Stimulated activated naive CD8-positive, alpha-beta T cell treated with anti-CD3 and anti-CD28 coated beads, Interleukin-15, Interleukin-2, amounts not matched to agents 100 ng/mL and 50 ng/mL, for 24 hours (primary cell): ENCODE data around the gene NRN1L.

Source experiments
- H3K27ac Mint-ChIP-seq: one replicate; pipeline ENCODE4 v1.8.0; 2021; ENCODE audit warnings: mild to moderate bottlenecking, mixed read lengths
- H3K27me3 Mint-ChIP-seq: one replicate; pipeline ENCODE4 v1.8.0; 2021; ENCODE audit warnings: mixed read lengths
- H3K36me3 Mint-ChIP-seq: one replicate; pipeline ENCODE4 v1.8.0; 2021; ENCODE audit warnings: low read depth, mixed read lengths
- H3K4me1 Mint-ChIP-seq: one replicate; pipeline ENCODE4 v1.8.0; 2021; ENCODE audit warnings: low read depth, mixed read lengths
- H3K4me3 Mint-ChIP-seq: one replicate; pipeline ENCODE4 v1.8.0; 2021; ENCODE audit warnings: mild to moderate bottlenecking, mixed read lengths
- H3K9me3 Mint-ChIP-seq: one replicate; pipeline ENCODE4 v1.8.0; 2021; ENCODE audit warnings: mixed read lengths

Gene NRN1L

DNA sequence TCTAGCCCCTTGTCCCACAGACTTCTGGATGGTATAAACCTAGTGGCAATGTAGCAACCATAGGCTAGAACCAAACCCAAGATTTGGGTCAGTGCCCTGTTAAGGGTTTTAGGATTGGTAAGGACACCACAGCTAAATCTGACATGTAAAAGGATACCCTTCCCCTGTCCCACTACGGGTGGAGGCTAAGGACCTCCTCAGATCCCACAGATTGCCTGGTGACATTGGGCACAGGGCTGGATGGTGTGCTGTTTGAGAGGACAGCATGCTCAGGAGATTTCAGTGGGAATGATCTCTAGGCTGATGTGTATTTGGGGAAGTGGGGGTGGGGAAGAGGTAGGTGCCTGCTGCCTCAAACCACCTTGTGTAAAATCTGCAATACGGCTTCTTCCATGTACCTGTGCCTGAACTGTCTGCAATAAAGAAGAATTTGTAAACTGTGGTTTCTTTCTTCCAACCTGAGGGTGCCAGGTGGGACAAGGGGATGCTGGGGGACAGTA, 12.5 kb upstream of the NRN1L start:
- Mint-ChIP-seq H3K27ac (peak overlapping the region; percentile 61), H3K4me3 (peak overlapping the region; percentile 87), H3K4me1 (peaks cover 26% of the 10 kb centered on the region), H3K27me3 (no peaks in the 10 kb centered on the region), H3K9me3 (no peaks in the 10 kb centered on the region), H3K36me3 (peaks cover 34% of the 10 kb centered on the region)

DNA sequence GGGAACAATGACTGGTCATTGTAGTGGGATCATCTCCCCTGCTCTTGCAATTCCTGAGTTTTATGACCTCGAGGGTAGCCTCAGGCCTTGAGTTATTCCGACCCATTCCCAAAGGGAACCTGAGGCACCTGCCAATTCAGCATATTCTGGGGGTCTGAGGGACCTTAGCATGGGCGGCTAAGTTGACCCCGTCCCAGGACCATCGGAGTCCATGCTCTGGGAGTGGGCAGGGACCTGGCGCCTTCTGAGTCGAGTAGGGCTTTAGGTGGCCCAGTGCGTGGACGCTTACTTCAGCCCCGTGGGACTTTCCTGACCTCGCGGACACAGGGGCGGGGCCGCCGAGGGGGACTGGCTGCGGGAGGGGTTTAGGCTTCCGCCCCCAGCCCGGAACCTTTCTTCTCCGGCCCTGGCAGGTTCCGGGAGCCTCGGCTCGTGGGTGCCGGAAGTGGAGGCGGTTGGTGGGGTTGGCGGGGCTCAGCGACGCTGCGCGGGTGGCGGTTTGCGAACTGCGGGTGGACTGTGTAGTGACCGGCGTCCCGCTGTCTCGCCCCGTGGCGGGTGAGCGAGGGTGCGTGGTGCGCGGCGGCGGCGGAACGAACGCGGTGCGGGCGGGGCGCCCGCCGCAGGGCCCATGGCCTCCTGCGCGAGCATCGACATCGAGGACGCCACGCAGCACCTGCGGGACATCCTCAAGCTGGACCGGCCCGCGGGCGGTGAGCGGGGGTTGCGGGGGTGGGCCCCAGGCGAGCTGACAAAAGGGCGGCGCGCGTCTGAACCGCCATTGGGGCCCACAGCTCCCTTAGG, 11.9 kb upstream of the NRN1L start, which contains the start of gene EDC4:
Gene EDC4, plus strand, starts transcription at position 422 of the 804 bp plus-strand sequence. Its CDS starts 210 bp downstream, at position 632.
- Mint-ChIP-seq H3K27me3 (no peaks in the 10 kb centered on the region), H3K4me3 (peak within 1 kb of the TSS; percentile 87), H3K36me3 (peaks cover 38% of the 10 kb centered on the region), H3K4me1 (peaks cover 26% of the 10 kb centered on the region), H3K27ac (peak within 1 kb of the TSS; percentile 77), H3K9me3 (no peaks in the 10 kb centered on the region)

DNA sequence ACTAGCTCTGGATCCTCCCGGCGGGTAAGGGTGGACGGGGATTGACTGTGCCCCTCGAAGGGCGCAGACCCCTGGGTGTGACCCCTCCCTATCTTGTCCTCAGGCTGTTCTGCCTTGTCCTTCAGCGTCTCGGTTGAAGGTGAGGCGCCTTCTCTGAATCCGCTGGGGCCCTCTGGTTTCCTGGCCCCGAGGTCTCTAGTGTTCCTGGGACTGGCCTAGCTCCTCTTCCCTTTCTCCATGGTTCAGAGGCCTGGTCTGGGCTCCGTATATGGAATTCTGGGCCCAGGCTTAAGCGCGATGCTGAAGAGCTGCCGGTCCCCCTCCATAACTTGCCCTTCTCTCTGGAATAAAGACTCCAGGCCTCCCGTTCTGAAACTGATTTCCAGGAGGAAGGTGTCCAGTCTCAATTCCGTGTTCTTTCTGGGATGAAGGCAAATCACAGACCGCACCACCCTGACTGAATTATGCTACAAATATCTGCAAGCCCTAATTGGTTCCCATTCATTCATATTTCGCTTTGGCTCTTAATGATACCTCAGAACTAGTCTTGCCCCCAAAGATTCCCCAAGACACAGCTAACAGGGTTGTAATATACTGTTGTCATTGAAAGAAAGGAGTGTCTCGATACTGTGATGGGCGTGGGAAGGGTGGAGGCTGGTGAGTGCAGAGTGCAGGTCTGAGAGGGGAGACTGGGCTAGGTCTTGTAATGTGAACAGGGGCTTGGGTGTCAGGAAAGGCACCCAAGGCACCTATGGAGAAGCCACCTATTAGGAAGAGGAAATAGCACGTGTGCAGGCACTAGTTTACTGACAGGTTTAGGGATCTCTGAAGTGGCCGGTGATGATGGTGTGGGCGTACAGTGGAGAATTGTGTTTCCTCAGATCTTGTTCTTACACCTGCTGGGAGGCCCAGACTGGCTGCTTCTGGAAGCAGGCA, 11.0 kb upstream of the NRN1L start:
- peaks cover 36% of the 10 kb centered on the region for H3K36me3 Mint-ChIP-seq
- no peaks in the 10 kb centered on the region for H3K9me3 Mint-ChIP-seq
- no peaks in the 10 kb centered on the region for H3K27me3 Mint-ChIP-seq
- H3K4me1 Mint-ChIP-seq = peaks cover 26% of the 10 kb centered on the region
- H3K27ac Mint-ChIP-seq = peak overlapping the region; percentile 77
- peak overlapping the region; percentile 87 for H3K4me3 Mint-ChIP-seq

DNA sequence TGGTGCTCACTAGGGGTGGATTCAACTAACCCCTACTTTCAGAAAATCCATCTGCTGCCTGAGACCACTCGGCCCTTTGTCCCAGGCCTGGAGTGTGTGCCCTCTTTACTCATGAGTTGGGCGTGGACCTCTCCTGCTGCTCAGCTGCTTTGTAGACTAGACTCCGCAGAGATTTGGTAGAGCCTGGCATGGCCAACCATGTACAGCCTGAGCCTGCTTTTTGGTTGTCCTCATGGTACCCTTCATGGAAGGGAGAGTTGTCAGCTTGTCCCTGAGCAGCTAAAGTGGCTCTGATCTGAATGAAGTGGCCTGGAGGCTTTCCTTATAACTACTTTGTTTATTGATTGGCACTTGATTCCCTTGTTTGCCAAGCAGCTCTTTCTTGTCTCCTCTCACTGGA, 10.3 kb upstream of the NRN1L start:
- Mint-ChIP-seq H3K9me3 (no peaks in the 10 kb centered on the region), H3K36me3 (peaks cover 43% of the 10 kb centered on the region), H3K27me3 (no peaks in the 10 kb centered on the region), H3K27ac (peak overlapping the region; percentile 77), H3K4me3 (peak overlapping the region; percentile 87), H3K4me1 (peaks cover 26% of the 10 kb centered on the region)

DNA sequence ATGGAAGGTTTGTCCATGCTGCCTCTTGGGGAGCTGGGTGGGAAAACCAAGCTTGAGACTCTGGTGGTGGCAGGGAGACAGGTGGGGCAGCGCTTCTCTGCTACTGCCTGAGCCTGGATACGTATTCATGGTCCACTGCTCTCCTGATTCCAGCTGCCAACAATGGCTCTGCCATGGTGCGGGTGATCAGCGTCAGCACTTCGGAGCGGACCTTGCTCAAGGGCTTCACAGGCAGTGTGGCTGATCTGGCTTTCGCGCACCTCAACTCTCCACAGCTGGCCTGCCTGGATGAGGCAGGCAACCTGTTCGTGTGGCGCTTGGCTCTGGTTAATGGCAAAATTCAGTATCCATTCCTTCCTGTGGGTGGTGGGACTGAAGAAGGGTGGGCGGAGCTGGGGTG, 7.6 kb upstream of the NRN1L start:
- no peaks in the 10 kb centered on the region for H3K9me3 Mint-ChIP-seq
- H3K4me1 Mint-ChIP-seq = peaks cover 26% of the 10 kb centered on the region
- no peak overlapping the region for H3K27ac Mint-ChIP-seq
- peaks cover 43% of the 10 kb centered on the region for H3K36me3 Mint-ChIP-seq
- no peaks in the 10 kb centered on the region for H3K27me3 Mint-ChIP-seq
- H3K4me3 Mint-ChIP-seq = no peak overlapping the region

DNA sequence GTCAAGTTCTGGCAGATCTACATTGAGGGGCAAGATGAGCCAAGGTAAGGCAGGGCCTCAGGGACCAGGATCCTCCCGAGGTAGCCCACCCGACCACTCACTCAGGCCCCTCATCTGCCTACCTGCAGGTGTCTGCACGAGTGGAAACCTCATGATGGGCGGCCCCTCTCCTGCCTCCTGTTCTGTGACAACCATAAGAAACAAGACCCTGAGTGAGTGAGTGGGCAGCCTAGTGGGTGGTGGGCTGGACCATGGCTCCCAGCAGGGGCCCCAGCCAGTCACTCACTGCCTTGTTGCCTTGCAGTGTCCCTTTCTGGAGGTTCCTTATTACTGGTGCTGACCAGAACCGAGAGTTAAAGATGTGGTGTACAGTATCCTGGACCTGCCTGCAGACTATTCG, 6.5 kb upstream of the NRN1L start:
- Mint-ChIP-seq H3K27me3 (no peaks in the 10 kb centered on the region), H3K4me3 (no peak overlapping the region), H3K27ac (no peak overlapping the region), H3K4me1 (peaks cover 22% of the 10 kb centered on the region), H3K36me3 (peaks cover 52% of the 10 kb centered on the region), H3K9me3 (no peaks in the 10 kb centered on the region)

DNA sequence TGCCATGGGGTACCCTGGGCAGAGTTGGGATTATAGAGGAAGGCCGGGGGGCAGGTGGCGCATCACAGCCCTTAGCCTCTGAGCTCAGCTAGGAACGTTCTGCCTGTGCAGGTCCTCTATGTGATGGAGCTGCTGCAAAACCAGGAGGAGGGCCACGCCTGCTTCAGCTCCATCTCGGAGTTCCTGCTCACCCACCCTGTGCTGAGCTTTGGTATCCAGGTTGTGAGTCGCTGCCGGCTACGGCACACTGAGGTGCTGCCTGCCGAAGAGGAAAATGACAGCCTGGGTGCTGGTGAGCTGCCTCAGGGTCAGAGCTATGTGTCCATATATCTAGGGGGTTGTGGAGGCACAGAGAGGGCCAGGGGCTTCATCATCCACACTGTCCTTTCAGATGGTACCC, 5.8 kb upstream of the NRN1L start:
- Mint-ChIP-seq H3K27ac (no peak overlapping the region), H3K36me3 (peaks cover 58% of the 10 kb centered on the region)

DNA sequence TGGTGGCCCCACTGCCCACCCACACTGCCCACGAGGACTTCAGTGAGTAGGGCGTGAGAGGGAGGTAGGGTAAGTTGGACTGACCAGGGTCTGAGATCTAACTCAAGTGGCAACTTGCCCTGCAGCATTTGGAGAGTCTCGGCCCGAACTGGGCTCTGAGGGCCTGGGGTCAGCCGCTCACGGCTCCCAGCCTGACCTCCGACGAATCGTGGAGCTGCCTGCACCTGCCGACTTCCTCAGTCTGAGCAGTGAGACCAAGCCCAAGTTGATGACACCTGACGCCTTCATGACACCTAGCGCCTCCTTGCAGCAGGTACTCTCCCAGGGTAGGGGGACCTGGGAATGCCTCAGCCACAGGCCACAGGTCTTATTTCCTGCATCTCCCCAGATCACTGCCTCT, 5.2 kb upstream of the NRN1L start:
- Mint-ChIP-seq H3K36me3 (peaks cover 61% of the 10 kb centered on the region), H3K4me3 (no peak overlapping the region), H3K4me1 (peaks cover 12% of the 10 kb centered on the region)

More for the DNA sequence above, 5.8 kb upstream of the NRN1L start:
- Mint-ChIP-seq H3K4me1 (peaks cover 18% of the 10 kb centered on the region), H3K4me3 (no peak overlapping the region), H3K9me3 (no peaks in the 10 kb centered on the region), H3K27me3 (no peaks in the 10 kb centered on the region)

DNA sequence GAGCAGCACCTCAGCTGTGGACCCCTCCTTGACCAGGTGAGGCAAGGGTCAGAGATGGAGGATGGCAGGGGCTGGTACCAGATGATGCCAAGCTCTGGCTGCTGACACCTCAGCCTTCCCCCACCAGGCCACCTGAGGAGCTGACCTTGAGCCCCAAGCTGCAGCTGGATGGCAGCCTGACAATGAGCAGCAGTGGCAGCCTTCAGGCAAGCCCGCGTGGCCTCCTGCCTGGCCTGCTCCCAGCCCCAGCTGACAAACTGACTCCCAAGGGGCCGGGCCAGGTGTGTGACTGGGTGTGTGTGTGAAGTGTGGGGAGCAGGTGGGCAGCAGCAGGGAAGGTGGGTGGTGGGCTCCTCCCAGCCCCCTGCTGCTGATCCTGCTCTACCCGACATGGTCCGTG, 4.7 kb upstream of the NRN1L start:
- H3K27ac Mint-ChIP-seq = no peak overlapping the region
- no peaks in the 10 kb centered on the region for H3K27me3 Mint-ChIP-seq
- H3K9me3 Mint-ChIP-seq = no peaks in the 10 kb centered on the region
- peaks cover 7% of the 10 kb centered on the region for H3K4me1 Mint-ChIP-seq
- no peak overlapping the region for H3K4me3 Mint-ChIP-seq
- peaks cover 63% of the 10 kb centered on the region for H3K36me3 Mint-ChIP-seq

More for the DNA sequence above, 5.2 kb upstream of the NRN1L start:
- Mint-ChIP-seq H3K27me3 (no peaks in the 10 kb centered on the region), H3K9me3 (no peaks in the 10 kb centered on the region), H3K27ac (no peak overlapping the region)

DNA sequence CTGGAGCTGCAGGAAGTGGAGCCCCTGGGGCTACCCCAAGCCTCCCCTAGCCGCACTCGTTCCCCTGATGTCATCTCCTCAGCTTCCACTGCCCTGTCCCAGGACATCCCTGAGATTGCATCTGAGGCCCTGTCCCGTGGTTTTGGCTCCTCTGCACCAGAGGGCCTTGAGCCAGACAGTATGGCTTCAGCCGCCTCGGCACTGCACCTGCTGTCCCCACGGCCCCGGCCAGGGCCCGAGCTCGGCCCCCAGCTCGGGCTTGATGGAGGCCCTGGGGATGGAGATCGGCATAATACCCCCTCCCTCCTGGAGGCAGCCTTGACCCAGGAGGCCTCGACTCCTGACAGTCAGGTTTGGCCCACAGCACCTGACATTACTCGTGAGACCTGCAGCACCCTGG, 4.1 kb upstream of the NRN1L start:
- Mint-ChIP-seq H3K4me1 (peaks cover under 1% of the 10 kb centered on the region), H3K4me3 (no peak overlapping the region), H3K9me3 (no peaks in the 10 kb centered on the region), H3K36me3 (peaks cover 63% of the 10 kb centered on the region), H3K27ac (no peak overlapping the region), H3K27me3 (no peaks in the 10 kb centered on the region)

DNA sequence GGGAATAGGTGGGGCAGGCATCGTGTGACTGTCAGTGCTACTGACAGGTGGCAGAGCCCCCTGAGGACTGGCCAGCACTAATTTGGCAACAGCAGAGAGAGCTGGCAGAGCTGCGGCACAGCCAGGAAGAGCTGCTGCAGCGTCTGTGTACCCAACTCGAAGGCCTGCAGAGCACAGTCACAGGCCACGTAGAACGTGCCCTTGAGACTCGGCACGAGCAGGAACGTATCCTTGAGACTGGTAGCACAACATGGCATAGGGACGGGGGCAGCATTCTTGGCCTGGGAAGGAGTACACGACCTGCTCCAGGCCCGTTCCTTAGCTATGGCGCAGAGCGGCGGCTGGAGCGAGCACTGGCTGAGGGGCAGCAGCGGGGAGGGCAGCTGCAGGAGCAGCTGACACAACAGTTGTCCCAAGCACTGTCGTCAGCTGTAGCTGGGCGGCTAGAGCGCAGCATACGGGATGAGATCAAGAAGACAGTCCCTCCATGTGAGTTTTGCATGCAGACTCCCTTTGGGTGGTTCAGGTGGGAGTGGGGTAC, 3.0 kb upstream of the NRN1L start:
- Mint-ChIP-seq H3K4me1 (no peaks in the 10 kb centered on the region), H3K9me3 (no peaks in the 10 kb centered on the region), H3K4me3 (no peak overlapping the region), H3K27me3 (no peaks in the 10 kb centered on the region), H3K27ac (no peak overlapping the region), H3K36me3 (peaks cover 57% of the 10 kb centered on the region)

DNA sequence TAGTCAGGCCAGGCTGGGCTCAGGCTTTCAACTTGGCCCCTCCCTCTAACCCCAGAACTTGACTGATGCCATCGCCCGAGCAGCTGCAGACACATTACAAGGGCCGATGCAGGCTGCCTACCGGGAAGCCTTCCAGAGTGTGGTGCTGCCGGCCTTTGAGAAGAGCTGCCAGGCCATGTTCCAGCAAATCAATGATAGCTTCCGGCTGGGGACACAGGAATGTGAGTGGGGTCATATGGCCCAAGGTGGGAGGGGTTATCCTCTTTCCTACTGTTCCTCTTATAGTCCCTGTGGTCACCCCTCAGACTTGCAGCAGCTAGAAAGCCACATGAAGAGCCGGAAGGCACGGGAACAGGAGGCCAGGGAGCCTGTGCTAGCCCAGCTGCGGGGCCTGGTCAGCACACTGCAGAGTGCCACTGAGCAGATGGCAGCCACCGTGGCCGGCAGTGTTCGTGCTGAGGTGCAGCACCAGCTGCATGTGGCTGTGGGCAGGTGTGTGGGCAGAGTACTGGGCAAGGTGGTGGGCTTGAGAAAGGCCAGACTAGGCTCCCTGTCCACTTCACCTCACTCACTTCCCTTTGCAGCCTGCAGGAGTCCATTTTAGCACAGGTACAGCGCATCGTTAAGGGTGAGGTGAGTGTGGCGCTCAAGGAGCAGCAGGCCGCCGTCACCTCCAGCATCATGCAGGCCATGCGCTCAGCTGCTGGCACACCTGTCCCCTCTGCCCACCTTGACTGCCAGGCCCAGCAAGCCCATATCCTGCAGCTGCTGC, 2.1 kb upstream of the NRN1L start:
- no peaks in the 10 kb centered on the region for H3K9me3 Mint-ChIP-seq
- H3K36me3 Mint-ChIP-seq = peaks cover 51% of the 10 kb centered on the region
- H3K27ac Mint-ChIP-seq = no peak overlapping the region
- H3K4me3 Mint-ChIP-seq = no peak overlapping the region
- H3K4me1 Mint-ChIP-seq = no peaks in the 10 kb centered on the region
- H3K27me3 Mint-ChIP-seq = no peaks in the 10 kb centered on the region

DNA sequence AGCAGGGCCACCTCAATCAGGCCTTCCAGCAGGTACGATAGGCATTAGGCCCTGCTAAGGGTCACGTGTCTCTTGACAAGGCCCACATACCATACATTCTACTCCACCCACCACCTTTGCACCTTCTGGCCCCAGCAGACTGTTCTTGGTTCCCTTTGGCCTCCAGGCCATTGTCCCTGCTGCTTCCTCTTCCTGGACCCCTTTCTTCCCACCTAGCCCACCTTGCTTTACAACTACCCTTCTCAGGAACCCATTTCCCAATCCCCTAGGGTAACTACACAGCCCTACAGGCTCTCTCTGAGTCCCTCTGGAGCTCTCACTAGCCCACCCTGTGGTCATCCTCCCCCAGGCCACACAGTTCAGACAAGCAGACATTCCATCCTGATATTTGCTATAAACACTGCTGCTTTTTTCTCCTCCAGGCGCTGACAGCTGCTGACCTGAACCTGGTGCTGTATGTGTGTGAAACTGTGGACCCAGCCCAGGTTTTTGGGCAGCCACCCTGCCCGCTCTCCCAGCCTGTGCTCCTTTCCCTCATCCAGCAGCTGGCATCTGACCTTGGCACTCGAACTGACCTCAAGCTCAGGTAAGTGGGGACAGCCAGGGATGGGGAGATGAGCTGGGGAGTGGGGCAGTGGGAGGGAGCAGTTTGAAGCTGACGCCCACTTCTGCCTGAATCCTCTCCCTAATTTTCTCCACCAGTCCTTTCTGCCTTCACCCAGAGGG, 1.4 kb upstream of the NRN1L start:
- Mint-ChIP-seq H3K4me1 (no peaks in the 10 kb centered on the region), H3K9me3 (no peaks in the 10 kb centered on the region), H3K27ac (no peak overlapping the region), H3K36me3 (peaks cover 45% of the 10 kb centered on the region), H3K27me3 (no peaks in the 10 kb centered on the region), H3K4me3 (no peak overlapping the region)

DNA sequence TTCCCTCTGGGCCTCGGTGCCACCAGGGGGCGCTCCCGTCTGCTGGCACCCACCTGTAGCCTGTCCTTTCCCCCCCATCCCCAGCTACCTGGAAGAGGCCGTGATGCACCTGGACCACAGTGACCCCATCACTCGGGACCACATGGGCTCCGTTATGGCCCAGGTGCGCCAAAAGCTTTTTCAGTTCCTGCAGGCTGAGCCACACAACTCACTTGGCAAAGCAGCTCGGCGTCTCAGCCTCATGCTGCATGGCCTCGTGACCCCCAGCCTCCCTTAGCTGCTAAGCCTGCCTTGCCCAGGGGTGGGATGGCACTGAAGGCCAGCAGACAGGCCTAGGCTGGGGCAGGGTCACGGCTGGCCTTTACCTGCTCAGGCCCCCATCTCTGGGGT, 818 bp upstream of the NRN1L start:
- no peaks in the 10 kb centered on the region for H3K9me3 Mint-ChIP-seq
- H3K36me3 Mint-ChIP-seq = peaks cover 42% of the 10 kb centered on the region
- H3K27me3 Mint-ChIP-seq = no peaks in the 10 kb centered on the region
- no peak overlapping the region for H3K4me3 Mint-ChIP-seq
- H3K27ac Mint-ChIP-seq = no peak overlapping the region
- H3K4me1 Mint-ChIP-seq = no peaks in the 10 kb centered on the region
